OCI-LY3 (cell line): ENCODE data around the gene TUB.

ENCODE experiments used
- EZH2phosphoT487 ChIP-seq: fragments of 200-600 bp; shearing (Covaris generic); IDR thresholded peaks from 2 replicates; pipeline ENCODE4 v1.6.1; 2018; ENCODE audit warnings: antibody characterized with exemption, mixed run types, low read depth
- TF ChIP-seq, protein P1 (sequence below): fragments of 200-600, 300-600 bp; sonication (generic); IDR thresholded peaks from 2 replicates; pipeline ENCODE4 v1.5.1; 2014; ENCODE audit warnings: antibody characterized with exemption, low read length, low read depth

DNA sequence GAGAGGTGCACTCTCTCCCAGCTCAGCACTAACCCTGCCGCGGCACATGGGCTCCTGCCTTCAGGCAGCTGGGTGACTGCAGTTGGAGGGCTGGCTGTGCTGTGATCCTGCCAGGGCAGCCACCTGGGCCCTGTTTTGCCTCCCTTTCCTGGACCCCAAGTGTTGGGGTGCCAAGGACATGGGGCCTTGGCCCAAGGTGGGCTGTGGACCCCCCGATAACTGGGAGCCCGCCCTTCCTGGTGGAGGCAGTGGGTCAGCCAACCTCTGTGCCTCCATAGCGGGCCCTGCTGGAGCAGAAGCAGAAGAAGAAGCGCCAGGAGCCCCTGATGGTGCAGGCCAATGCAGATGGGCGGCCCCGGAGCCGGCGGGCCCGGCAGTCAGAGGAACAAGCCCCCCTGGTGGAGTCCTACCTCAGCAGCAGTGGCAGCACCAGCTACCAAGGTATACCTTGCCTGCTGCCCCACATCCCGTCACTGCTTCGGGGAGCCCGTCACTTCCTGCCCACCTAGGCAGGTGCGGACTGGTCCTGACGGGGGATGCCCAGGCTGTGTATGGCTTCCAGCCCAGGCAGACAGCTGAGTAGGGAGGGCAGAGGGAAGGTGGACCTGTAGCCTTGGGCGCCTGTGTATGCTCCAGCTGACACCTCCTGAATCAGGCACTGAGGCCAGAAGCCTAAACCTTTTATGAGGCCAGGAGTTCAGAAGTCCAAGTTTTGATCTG lies 8.9 kb downstream of the TUB start:
- no peak for TF ChIP-seq EZH2phosphoT487
- TF ChIP-seq, protein P1, sequence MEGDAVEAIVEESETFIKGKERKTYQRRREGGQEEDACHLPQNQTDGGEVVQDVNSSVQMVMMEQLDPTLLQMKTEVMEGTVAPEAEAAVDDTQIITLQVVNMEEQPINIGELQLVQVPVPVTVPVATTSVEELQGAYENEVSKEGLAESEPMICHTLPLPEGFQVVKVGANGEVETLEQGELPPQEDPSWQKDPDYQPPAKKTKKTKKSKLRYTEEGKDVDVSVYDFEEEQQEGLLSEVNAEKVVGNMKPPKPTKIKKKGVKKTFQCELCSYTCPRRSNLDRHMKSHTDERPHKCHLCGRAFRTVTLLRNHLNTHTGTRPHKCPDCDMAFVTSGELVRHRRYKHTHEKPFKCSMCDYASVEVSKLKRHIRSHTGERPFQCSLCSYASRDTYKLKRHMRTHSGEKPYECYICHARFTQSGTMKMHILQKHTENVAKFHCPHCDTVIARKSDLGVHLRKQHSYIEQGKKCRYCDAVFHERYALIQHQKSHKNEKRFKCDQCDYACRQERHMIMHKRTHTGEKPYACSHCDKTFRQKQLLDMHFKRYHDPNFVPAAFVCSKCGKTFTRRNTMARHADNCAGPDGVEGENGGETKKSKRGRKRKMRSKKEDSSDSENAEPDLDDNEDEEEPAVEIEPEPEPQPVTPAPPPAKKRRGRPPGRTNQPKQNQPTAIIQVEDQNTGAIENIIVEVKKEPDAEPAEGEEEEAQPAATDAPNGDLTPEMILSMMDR, result no peak
